GM13977 (cell line): ENCODE measurements around the gene KCP.

Source experiments
- DNase-seq: peaks from one replicate; pipeline ENCODE4 v3.0.0; 2012; ENCODE audit warnings: low spot score
- in situ Hi-C: fragments of 300-500 bp; cut with MboI; formaldehyde crosslinking; loops from one replicate; pipeline ENCODE4 v1.12.0; 2022; ENCODE audit warnings: low sequenced_read_pairs, low pct_unique_long_range_greater_than_20kb, mixed read lengths, inconsistent platforms; ENCODE audit not compliant: unreplicated experiment
- TF ChIP-seq, protein P1 (sequence below): IDR thresholded peaks from 2 replicates; pipeline ENCODE4 v1.5.1; 2012; ENCODE audit warnings: mild to moderate bottlenecking, control low read depth; ENCODE audit not compliant: insufficient read depth; ENCODE audit errors: extremely low read depth, missing control alignments

The KCP gene

GRCh38 chr7:128906001-128906765 is 4.3 kb downstream of the KCP start:
- in situ Hi-C loops = loop anchor here (10.0 kb wide), 1 partner anchor 179 kb away; no protein-coding TSS in a partner anchor
- DNase-seq = peak; percentile 4
- TF ChIP-seq, protein P1, sequence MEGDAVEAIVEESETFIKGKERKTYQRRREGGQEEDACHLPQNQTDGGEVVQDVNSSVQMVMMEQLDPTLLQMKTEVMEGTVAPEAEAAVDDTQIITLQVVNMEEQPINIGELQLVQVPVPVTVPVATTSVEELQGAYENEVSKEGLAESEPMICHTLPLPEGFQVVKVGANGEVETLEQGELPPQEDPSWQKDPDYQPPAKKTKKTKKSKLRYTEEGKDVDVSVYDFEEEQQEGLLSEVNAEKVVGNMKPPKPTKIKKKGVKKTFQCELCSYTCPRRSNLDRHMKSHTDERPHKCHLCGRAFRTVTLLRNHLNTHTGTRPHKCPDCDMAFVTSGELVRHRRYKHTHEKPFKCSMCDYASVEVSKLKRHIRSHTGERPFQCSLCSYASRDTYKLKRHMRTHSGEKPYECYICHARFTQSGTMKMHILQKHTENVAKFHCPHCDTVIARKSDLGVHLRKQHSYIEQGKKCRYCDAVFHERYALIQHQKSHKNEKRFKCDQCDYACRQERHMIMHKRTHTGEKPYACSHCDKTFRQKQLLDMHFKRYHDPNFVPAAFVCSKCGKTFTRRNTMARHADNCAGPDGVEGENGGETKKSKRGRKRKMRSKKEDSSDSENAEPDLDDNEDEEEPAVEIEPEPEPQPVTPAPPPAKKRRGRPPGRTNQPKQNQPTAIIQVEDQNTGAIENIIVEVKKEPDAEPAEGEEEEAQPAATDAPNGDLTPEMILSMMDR = no peak

GRCh38 chr7:128904381-128905197 is 5.9 kb downstream of the KCP start:
- TF ChIP-seq, protein P1 = peak; percentile 63
- DNase-seq = peak; percentile 90
- in situ Hi-C loops = loop anchor here (10.0 kb wide), 1 partner anchor 180 kb away; no protein-coding TSS in a partner anchor

- peak; percentile 4 for DNase-seq
- TF ChIP-seq, protein P1 = no peak
- in situ Hi-C loops = loop anchor here (10.0 kb wide), 1 partner anchor 181 kb away; no protein-coding TSS in a partner anchor
Observed at GRCh38 chr7:128903621-128904361, 6.7 kb downstream of the KCP start.

DNA sequence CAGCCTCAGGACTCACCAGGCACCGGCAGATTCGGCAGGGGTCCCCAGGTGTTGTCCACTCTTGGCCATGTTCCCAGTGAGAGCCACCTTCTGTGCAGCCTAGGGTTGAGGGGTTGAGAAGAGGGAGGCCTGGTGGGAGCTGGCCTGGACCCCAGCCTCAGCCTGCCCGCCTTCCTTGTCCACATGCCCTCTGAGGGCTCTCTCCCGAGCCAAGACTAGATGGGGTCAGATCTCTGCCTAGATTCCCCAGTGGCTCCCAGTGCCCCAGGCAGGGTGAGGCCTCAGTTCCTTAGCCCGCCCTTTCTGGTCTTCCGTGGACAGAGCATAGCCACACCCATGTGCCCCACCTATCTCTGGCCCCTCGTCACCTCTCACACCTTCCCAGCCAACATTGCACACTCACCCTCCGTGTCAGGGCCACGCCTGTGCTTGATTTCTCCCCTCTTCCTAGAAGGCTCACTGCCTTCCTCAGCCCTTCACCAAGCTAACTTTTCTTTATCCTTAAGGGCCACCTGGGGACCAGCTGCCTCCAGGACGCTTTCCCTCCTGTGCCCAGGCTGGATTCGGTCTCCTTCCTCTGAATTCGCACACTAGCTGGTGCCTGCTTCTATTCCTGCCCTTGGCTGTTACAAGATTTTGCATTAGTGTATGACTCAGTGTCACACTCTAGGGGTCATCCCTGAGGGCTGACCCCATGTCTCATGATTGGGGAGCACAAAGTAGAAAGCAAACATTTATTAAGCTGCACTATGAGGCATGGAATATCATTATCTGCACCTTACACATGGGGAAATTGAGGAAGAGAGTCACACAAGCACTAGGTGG is 7.5 kb downstream of the KCP start:
- in situ Hi-C loops = loop anchor here (10.0 kb wide), 1 partner anchor 182 kb away; no protein-coding TSS in a partner anchor
- TF ChIP-seq, protein P1 = no peak
- peak; percentile 9 for DNase-seq

GRCh38 chr7:128900237-128900636 is 10.3 kb downstream of the KCP start:
- in situ Hi-C loops = loop anchor here (10.0 kb wide), 1 partner anchor 185 kb away; no protein-coding TSS in a partner anchor
- no peak for DNase-seq
- TF ChIP-seq, protein P1 = no peak
